ENCODE results near the gene CTLA4. TPM values are rescaled to one million over a fixed set of nuclear protein-coding genes. Genes with fewer than 3 reads are reported as not detected.

CTLA4 gene
- not detected in 2 replicates for total RNA-seq (2014; rRNA removed; shearing (Covaris generic))

DNA sequence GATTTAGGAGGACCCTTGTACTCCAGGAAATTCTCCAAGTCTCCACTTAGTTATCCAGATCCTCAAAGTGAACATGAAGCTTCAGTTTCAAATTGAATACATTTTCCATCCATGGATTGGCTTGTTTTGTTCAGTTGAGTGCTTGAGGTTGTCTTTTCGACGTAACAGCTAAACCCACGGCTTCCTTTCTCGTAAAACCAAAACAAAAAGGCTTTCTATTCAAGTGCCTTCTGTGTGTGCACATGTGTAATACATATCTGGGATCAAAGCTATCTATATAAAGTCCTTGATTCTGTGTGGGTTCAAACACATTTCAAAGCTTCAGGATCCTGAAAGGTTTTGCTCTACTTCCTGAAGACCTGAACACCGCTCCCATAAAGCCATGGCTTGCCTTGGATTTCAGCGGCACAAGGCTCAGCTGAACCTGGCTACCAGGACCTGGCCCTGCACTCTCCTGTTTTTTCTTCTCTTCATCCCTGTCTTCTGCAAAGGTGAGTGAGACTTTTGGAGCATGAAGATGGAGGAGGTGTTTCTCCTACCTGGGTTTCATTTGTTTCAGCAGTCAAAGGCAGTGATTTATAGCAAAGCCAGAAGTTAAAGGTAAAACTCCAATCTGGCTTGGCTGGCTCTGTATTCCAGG lies at the start of gene CTLA4:
Gene CTLA4, plus strand, starts transcription at position 211 of the 640 bp plus-strand sequence. Its CDS starts 172 bp downstream, at position 383.
- no peak for DNase-seq (ENCODE audit: low read depth)

DNA sequence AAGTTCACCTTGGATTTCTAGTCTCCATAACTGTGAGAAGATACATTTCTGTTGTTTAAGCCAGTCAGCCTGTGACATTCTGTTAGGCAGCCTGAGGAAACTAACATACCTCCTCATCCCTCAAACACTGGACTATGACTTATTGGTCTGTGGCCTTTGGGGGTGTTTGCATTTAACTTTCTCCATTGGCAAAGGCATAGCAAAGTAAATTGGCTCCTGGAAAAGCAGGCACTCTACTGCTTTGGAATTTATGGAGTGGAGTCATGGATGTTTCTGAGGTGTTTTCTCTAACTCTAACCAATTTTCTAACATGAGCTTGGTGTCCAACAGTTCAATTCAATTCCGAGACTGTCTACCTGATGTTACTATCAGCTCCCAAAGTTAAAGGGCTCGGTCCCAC lies 48.9 kb upstream of the CTLA4 start:
- no peak for DNase-seq (ENCODE audit: low read depth)

DNA sequence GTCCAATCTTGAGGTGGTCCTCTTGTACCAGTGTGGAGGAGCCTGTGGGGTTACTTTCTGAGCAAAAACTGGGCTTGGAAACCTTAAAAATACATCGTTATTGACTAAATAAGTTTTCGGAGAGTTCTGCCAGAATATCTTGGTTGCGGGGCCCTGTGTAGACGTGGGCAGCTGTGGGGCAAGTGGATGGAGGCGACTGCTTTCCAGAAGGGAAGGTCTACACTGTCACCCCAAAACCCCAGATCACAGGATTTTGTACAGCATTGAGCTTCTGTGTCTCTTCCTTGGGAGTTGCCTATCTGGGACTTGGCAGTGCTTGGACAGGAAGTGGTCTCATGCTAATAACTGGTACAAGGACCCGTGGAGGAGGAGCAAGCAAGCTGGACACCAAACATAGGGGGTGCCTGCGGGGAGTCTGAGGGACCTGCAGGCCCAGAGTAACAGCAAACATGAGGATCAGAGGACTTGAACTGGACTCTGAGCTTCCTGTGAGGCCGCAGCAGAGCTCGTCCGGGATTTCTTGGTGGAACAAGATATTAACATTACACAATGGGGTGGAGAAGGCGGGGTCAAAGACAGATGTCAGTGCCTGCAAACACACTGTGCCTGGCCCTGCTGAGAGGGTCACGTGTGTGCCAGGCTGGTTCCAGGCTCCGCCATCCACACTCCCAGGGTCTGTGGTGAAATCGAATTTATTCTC lies 48.0 kb upstream of the CTLA4 start:
- DNase-seq (ENCODE audit: low read depth), result no peak

DNA sequence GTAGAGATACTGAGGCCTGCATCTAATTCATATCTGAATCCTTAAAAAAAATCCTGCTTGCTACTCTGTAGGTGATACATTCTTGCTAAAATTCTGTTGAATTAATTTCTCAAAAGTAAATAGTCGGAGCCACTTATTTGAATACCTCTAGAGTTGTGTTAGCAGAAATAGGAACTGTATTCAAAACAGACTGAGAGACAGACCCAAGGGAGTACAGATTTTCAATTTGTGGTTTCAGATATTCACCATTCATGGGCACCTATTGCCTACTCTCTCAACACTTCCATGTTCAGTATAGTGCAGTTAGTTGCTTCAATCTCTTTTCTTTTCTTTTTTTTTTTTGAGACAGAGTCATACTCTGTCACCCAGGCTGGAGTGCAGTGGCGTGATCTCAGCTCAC lies 46.6 kb upstream of the CTLA4 start:
- DNase-seq (ENCODE audit: low read depth), result no peak

DNA sequence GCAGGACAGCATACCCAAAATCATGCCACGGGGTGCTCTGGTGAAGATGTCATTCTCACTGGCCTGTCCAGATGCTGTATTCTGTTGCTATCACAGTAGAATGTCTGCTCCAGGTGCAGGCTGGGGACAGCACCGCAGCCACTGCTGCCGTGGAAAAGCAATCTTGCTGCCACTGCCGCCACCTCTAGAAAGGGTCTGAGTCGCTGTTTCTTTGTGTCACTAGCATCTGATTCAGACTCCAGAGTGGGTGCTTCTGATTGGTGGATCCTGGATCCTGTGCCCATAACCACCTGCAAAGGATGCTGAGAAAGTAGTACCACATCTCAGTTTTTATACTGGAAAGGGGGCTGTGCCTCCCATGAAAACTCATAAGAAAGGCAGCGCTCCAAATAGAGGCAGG lies 45.3 kb upstream of the CTLA4 start:
- no peak for DNase-seq (ENCODE audit: low read depth)

DNA sequence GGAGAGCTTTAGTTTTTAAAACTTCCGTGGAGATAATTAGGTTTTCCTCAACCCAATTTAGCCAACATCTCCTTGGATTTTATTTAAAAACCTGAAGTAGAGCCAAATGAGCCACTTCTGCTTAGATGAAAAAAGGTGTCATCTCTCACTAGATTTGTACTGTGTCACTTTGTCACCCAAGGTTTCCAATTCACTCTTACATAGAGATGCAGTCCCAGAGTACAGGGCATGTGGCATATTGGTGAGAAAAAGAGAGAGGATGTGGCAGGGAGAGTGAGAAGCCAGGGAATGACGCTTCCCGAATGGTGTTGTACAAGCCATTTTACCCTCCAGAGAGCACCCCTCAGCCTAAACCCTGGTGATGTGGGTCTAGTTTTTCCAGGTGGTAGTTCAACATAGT lies 44.4 kb upstream of the CTLA4 start:
- DNase-seq (ENCODE audit: low read depth), result no peak

DNA sequence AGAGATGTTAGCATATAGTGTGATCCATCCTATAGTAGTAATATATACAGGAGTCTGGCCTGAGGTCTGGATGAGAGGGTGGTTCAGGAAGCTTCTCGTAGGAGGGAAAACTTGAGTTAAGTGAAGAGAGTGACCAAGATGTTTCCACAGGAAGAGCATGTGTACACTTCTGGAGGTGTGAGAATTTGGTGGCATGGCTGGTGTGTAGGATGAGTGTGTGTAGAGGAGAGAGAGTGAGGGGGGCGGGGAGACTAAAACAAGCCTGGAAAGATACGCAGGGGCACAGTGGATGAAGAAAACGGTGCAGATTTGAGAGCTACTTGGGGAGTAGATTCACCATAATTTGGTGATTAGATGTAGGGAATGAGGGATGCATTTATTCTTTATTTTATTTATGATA lies 43.5 kb upstream of the CTLA4 start:
- no peak for DNase-seq (ENCODE audit: low read depth)

DNA sequence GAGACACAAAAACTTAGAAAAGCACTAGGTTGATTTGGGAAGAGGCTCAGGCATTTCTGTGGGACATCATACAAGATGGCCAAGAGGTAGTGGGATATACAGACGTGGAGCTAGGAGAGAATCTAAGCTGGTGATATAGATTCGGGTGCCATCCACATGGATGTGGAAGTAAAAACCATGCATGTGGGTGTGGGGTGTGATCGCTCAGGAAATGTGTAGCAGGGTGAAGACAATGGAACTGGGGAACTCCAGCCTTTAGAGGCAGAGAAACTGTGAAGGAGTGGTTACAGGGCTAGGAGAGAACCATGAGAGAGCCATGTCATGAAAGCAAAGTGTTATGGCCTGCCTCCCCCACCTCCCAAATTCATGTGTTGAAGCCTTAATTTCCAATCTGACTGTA lies 43.0 kb upstream of the CTLA4 start:
- no peak for DNase-seq (ENCODE audit: low read depth)

DNA sequence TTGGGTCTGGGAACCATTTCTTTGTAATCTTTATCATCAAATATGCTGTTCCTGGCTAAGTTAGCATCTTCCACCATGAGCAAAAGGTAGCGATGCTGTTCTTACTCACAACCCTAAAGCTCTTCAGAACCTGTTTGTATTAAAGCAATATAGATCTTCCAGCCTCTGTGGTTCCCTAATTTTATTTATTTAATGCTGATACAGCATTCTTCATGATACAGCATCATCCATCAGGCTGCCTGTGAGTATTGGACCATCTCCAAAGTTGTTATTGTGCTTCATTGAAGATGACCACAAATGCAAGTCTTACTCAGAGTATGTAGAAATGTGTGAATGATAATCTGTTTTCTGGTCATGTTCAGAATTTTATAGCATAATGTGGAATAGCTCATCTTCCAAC lies 40.9 kb upstream of the CTLA4 start:
- DNase-seq (ENCODE audit: low read depth), result no peak

DNA sequence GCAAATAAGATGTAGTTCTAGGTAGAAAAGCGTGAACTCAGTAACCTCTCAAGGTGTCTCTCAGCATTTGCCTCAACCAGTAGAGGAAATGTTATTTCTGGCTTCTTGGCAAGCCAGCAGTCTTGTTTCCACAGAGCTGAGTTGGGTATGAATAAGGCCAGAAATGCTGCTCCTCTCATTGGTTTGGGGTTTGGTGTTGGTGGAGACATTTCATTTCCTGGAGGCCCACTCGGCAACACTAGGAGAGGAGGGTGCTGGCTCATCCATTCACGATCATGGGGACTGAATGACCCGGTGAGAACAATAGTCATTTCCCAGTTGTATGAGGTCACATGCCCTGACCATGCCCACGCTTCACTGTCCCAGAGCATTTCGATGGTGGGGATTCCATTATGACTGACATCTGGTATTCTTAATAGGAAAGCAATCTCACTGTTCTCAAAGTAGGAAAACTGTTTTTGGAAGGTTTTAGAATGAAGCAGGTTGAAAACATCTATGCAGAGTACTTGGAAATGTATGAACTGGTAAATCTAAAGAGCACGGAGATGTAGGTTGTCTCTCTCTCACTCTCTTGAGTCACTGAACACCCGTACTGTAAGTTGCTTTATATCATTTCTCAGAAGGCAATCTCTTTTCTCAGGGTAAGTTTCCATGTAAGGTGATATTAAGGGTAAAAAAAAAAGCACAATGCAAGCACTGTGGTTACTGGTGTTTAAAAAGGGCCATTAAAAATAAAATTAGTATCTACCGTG lies 37.1 kb upstream of the CTLA4 start:
- DNase-seq (ENCODE audit: low read depth), result no peak

DNA sequence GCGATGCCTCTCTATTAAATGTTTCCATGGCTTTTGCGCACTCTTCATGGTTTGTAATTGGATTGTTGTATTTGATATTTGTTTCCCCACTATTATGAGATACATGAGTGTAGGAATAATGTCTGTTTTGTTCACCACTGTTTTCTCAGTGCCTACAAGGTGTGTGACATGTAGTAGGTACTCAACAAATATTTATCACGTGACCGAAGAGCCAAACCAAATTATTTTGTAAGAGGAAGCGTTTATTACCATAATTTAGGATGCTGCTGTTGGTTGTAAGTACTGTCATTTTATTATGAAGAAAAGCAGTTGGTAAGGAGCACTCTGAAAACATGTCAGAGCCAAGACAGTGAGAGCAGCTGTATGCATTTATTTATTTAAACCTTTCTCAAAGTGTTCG lies 32.2 kb upstream of the CTLA4 start:
- DNase-seq (ENCODE audit: low read depth), result no peak

DNA sequence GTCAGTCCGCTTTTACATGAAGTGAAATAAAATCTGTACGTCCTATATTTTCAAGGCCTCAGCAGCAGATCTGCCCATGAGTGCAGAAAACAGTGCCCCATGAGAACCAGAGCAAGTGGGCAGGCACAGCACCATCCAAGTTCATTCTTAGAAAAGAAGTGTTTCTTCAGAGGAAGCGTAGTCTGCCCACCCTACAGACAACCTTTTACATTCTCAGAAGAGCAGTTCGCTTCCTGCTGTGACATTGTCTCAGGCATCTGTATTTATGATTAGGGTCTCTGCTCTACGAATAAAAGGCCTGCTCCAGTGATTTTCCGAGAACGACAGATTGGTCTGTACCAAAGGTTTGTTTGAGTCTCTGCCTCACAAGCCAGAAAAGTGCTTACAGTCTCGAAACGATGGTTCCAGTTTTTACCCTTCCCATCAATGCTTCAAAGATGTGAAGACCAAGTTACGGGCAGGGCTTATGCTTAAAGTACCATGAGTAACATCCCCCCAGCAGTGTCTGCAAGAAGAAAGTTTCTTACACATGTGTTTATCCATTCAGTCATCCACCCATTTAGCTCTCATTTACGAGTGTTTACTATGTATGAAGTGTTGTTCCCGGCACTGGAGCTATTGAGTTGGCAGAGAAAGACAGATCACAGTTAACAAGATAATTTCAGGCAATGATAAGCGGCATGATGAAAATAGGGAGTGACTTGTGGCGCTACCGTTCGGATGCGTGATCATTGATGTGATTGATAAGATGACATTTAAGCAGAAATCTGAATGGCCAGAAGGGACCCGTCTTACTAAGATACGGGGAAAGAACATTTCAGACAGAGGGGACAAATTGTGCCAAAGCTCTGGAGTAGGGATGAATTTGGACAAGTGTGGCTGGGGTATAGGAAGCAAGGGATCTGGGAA lies 31.4 kb upstream of the CTLA4 start:
- DNase-seq (ENCODE audit: low read depth), result no peak

DNA sequence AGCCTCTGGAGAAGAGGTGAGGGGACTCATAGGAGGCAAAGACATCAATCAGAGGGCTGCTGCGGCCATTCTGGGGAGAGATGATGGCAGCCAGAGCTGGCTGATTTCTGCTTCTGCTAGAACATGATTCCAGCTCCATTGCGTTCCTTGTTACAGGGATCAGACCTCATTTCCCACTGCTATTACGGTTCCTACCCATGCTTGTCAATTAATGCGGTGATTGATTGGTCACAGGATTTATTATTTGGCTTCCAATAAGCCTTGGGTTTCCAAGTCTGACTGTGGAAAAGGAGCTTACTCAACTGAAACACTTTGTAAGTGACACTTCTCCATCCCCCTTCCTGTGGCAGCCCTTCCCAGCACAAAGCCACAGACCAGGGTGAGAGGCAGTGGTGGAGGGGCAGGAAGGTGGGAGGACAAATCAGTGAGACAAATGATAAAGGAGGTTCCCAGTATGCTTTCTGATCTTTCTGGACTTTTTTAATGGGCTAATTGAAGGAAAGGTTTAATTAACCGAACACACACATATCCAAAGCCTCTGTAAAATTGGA lies 26.8 kb upstream of the CTLA4 start:
- no peak for DNase-seq (ENCODE audit: low read depth)

DNA sequence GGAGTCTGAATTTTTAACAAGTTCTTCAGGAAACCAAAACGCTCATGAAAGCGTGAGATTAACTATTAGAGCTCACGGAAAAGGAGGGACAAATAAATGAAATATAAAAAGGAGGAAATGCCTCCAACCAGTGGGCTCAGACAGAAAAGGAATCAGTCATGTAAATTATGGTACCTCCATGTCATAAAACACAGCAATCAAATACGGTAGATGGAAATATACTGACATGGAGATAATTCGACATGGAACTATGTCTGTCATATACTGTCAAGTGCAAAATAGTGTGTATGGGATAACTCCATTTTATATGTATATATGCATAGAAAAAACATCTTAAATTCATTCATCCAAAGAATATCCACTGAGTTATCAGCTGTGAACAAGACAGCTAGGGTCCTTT lies 25.9 kb upstream of the CTLA4 start:
- no peak for DNase-seq (ENCODE audit: low read depth)

DNA sequence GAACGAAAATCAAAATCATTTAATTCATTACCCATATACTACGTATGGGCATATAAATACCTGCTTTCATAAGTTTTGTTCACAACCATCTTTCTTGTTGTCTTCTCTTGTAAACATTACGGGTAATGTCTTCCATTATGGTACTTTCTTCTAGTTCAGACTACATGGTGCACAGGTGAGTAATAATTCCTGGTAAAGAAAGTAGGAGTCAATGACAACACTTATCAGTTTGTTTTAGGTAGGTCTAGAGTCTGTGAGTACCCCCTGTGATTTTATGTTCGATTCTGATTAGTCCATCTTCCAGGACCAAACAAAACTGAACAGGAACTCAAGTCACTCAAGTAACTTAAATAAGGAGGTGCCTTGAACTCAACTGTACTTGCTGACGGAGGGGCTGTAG lies 25.2 kb upstream of the CTLA4 start:
- no peak for DNase-seq (ENCODE audit: low read depth)

DNA sequence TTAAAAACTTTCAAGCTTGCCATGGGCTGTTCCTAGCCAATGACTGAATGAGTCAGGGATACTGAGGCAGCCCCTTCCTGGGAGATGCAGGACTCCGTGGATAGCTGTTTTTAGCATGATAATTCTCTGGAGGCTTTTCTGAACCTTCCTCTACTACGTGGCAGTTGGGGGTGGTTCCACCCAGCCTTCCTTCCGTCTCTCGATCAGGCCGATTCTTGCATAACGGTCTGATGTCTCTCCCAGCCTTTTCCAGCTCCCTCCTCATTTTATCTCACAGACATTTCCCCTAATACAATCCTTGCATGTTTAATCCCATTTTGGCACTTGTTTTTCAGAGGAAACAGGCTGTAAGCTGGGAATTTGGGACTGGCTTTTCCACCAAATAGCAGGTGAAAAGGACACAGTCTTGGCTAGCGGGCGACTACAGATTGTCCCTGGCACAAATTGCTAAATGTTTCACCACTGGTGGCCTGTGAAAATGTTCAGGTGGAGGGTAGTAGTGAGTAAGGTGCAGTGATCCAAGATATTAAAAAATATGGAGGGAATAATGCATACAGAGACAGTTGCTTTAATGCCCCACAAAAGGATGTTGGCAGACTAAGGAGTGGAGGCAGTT lies 21.0 kb upstream of the CTLA4 start:
- no peak for DNase-seq (ENCODE audit: low read depth)

DNA sequence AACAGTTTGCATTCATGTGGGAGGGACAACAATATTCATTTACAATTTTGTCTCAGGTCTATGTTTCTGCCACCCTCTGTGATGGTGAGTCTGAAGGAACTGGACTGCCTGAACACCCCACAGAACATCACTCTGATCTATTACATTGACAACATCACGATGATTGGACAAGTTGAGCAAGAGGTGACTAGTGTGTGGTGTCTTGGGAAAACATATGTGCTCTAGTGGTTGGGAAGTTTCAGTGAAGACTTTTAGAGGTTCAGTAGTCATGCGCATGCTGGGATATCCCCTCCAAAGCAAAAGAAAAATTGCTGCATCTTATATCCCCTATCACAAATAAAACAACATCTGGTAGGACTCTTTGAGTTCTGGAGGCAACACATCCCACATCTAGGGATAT lies 18.6 kb upstream of the CTLA4 start:
- DNase-seq (ENCODE audit: low read depth), result no peak

DNA sequence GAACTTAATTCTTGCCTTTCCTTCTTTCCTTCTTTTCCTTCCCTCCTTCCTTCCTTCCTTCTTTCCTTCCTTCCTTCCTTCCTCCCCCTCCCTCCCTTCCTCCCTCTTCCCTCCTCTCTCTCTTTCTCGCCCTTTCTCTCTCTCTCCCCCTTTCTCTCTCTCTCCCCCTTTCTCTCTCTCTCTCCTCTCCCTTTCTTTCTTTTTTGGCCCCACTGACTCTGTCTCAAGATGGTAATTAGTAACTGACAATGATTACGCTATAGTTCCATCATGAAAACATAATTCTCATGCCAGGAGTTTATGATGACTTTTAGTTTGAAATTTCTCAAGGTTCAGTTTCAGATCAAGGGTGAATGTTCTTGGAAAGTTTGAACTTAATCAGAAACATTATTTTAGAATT lies 14.8 kb upstream of the CTLA4 start:
- DNase-seq (ENCODE audit: low read depth), result no peak

DNA sequence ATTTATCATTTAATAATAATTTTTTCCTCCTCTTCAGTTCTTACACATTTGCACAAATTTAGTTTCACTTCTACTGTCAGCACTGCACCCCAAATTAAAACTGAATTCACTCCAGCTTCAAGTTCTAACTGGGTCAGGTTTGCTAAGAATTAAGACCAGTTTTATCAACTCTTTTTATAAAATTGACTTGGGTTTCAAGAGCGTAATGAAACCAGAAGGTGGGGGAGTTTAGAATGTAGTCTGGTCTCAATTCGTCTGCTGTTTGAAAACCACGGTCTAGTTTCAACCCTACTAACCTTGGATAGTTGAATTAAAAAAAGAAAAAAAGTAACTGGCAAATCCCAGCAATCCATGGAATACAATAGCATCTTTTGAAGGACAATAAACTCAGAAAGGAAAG lies 14.3 kb upstream of the CTLA4 start:
- no peak for DNase-seq (ENCODE audit: low read depth)

DNA sequence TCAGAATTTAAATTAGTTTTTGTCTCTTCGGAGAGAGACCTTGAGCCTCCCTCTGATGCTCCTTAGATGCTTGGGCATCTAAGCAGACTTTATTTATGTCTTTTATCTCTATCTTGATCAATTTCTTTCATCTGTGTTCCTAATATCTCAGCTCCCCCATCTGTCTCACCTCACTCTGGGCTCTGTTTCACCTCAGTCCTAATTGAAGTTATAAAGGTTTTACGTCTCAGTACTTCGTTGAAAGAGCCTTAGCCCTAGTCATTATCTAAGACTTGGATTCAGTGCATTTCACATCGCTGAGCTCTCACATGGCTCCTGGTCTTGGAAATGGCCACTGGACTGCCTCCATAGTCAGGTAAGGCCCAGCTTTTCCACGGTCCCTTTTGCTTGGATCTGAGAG lies 13.8 kb upstream of the CTLA4 start:
- no peak for DNase-seq (ENCODE audit: low read depth)

DNA sequence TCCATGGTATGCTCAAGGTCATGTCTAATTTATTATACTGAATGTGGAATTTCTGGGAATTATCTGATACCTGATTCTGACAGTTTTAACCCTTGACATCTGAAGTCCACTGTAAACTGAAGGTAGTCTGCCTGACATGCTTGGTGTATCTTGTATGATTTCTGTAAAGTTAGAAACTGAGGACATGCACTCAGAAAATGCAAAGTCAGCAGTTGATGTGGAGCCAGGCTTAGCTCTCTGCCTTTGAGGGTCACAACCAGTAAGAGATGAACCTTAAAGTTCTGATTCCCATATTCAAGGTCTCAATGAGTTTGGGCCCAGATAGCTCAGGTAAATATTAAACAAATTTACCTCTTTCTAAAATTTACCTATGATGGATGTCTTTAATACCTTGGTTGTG lies 12.3 kb upstream of the CTLA4 start:
- DNase-seq (ENCODE audit: low read depth), result no peak
